Panc1 (cell line): ENCODE data around the gene WNT2. TPM values are rescaled to one million over a fixed set of nuclear protein-coding genes. Genes with fewer than 3 reads are reported as not detected.

Experiments
- ATAC-seq: fragments of 200-7000 bp; cut with Tn5 transposase; 2 replicates; pipeline ENCODE4 v1.9.1; 2020; ENCODE audit warnings: mild to moderate bottlenecking, moderate library complexity
- BruUV-seq: library from RNA; stranded (reverse); fragments of 400-500 nt; replicated peaks from 2 replicates; lab custom pipeline; 2021; lab: Mats Ljungman, UMichigan
- CTCF ChIA-PET: fragments of 300-600 bp; sonication (Branson Sonifier 250); formaldehyde crosslinking; loops from one replicate; lab custom pipeline; 2022; ENCODE audit warnings: antibody characterized with exemption; lab: Charles Lee
- POLR2A ChIA-PET: fragments of 300-600 bp; sonication (Branson Sonifier 250); formaldehyde crosslinking; loops from one replicate; lab custom pipeline; 2022; ENCODE audit warnings: antibody characterized with exemption; lab: Charles Lee
- DNase-seq: peaks from one replicate; pipeline ENCODE4 v3.0.0-alpha.2; 2010; ENCODE audit warnings: low read depth, low spot score
- H3K27ac ChIP-seq: 2 replicates; pipeline ENCODE4 v1.5.1; 2011; ENCODE audit warnings: mild to moderate bottlenecking, low read length, inconsistent platforms
- H3K27me3 ChIP-seq: fragments of 200-500 bp; sonication (Bioruptor generic); 2 replicates; pipeline ENCODE4 v1.6.0; 2014; ENCODE audit warnings: low read length, inconsistent platforms; ENCODE audit not compliant: control insufficient read depth, insufficient read depth
- H3K36me3 ChIP-seq: fragments of 200-500 bp; sonication (Bioruptor generic); 2 replicates; pipeline ENCODE4 v1.5.1; 2014; ENCODE audit warnings: inconsistent platforms, mild to moderate bottlenecking, low read length, moderate library complexity; ENCODE audit not compliant: control insufficient read depth, insufficient read depth
- H3K4me1 ChIP-seq: 2 replicates; pipeline ENCODE4 v1.5.1; 2011; ENCODE audit warnings: inconsistent platforms, mild to moderate bottlenecking, low read length, moderate library complexity; ENCODE audit not compliant: control insufficient read depth, insufficient read depth
- H3K4me3 ChIP-seq, 2 experiments: 2 replicates each; pipeline ENCODE4 v1.5.1; 2011 to 2012; ENCODE audit warnings: low read depth in 2 of 2, low read length in 2 of 2, mild to moderate bottlenecking in 2 of 2, inconsistent platforms in 1 of 2, moderate library complexity in 1 of 2
- H3K9me3 ChIP-seq: fragments of 200-500 bp; sonication (Bioruptor generic); 2 replicates; pipeline ENCODE4 v1.5.1; 2014; ENCODE audit warnings: low read depth, mild to moderate bottlenecking, inconsistent platforms, low read length, moderate library complexity; ENCODE audit not compliant: control insufficient read depth, insufficient read depth
- CTCF ChIP-seq: fragments of 450-650 bp; IDR thresholded peaks from 2 replicates; pipeline ENCODE4 v1.5.1; 2017; ENCODE audit warnings: mild to moderate bottlenecking
- POLR2AphosphoS5 ChIP-seq: IDR thresholded peaks from 2 replicates; pipeline ENCODE4 v1.6.1; 2012; ENCODE audit warnings: mild to moderate bottlenecking, low read depth, low read length, moderate library complexity
- SIN3A ChIP-seq: IDR thresholded peaks from 2 replicates; pipeline ENCODE4 v1.6.1; 2012; ENCODE audit warnings: low read depth, mild to moderate bottlenecking, low read length, moderate library complexity, borderline replicate concordance; ENCODE audit not compliant: insufficient read depth
- TCF7L2 ChIP-seq: IDR thresholded peaks from 2 replicates; pipeline ENCODE4 v1.6.1; 2011; ENCODE audit warnings: mild to moderate bottlenecking, low read depth, low read length, inconsistent platforms
- in situ Hi-C: cut with HindIII; loops from 2 replicates; pipeline ENCODE4 v1.10.0; 2016; ENCODE audit warnings: low sequenced_read_pairs, low pct_unique_long_range_greater_than_20kb
- intact Hi-C: fragments of 100-400 bp; cut with micrococcal nuclease; formaldehyde crosslinking; loops from one replicate; pipeline ENCODE4 v1.10.0; 2022; ENCODE audit not compliant: unreplicated experiment
- total RNA-seq: library from RNA; stranded (reverse); gene quantifications from one replicate; pipeline ENCODE4 v1.2.1, GENCODE V29; 2021; ENCODE audit not compliant: unreplicated experiment
- TF ChIP-seq, protein P1 (sequence below), 2 experiments: IDR thresholded peaks; 2 replicates each; pipeline ENCODE4 v1.6.1; 2011 to 2012; ENCODE audit warnings: low read depth in 2 of 2, control low read depth in 1 of 2, low read length in 1 of 2, mild to moderate bottlenecking in 1 of 2, moderate library complexity in 1 of 2; ENCODE audit not compliant: insufficient read depth in 1 of 2

The WNT2 gene
- total RNA-seq, 1 experiment from 2014 or later = not detected

DNA sequence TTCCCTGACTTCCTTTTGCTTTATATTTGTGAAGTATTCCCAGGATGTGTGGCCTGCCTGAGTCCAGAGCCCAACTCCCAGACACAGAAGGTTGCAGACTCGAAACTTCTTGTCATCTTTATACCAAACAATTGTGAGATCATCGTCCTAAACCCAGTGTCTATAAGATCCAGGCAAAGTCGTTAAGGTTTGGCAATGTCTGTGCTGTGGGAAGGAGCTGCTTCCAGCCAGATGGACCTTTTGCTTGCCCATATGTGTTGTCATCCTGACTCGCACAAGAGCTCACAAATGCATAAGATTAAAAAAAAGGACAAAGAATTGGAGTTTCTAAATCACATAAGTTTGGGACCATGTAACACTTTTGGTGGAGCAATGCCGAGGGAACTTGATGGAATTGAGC is 37.0 kb downstream of the WNT2 start:
- in situ Hi-C loops = no loop called here
- no peak overlapping the region for H3K4me3 ChIP-seq
- ATAC-seq (no peak), DNase-seq (no peak)
- no peaks in the 10 kb centered on the region for H3K36me3 ChIP-seq
- TF ChIP-seq SIN3A (no peak), POLR2AphosphoS5 (no peak), CTCF (no peak), TCF7L2 (no peak)
- TF ChIP-seq, protein P1, sequence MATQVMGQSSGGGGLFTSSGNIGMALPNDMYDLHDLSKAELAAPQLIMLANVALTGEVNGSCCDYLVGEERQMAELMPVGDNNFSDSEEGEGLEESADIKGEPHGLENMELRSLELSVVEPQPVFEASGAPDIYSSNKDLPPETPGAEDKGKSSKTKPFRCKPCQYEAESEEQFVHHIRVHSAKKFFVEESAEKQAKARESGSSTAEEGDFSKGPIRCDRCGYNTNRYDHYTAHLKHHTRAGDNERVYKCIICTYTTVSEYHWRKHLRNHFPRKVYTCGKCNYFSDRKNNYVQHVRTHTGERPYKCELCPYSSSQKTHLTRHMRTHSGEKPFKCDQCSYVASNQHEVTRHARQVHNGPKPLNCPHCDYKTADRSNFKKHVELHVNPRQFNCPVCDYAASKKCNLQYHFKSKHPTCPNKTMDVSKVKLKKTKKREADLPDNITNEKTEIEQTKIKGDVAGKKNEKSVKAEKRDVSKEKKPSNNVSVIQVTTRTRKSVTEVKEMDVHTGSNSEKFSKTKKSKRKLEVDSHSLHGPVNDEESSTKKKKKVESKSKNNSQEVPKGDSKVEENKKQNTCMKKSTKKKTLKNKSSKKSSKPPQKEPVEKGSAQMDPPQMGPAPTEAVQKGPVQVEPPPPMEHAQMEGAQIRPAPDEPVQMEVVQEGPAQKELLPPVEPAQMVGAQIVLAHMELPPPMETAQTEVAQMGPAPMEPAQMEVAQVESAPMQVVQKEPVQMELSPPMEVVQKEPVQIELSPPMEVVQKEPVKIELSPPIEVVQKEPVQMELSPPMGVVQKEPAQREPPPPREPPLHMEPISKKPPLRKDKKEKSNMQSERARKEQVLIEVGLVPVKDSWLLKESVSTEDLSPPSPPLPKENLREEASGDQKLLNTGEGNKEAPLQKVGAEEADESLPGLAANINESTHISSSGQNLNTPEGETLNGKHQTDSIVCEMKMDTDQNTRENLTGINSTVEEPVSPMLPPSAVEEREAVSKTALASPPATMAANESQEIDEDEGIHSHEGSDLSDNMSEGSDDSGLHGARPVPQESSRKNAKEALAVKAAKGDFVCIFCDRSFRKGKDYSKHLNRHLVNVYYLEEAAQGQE (IDR thresholded peaks at IDR 0.05; ENCODE audit: insufficient read depth in 1 of 2, low read depth in 2 of 2, low read length in 1 of 2) = no peak
- ChIA-PET POLR2A (no interaction called here), CTCF (no interaction called here)
- H3K4me1 ChIP-seq = no peaks in the 10 kb centered on the region
- intact Hi-C loops = no loop called here
- no TSS peak for BruUV-seq
- no peaks in the 10 kb centered on the region for H3K27me3 ChIP-seq
- H3K27ac ChIP-seq = no peak overlapping the region
- H3K9me3 ChIP-seq = no peaks in the 10 kb centered on the region

- Histone ChIP-seq H3K36me3 (no peaks in the 10 kb centered on the region), H3K27ac (no peak overlapping the region), H3K4me3 (no peak overlapping the region), H3K4me1 (no peaks in the 10 kb centered on the region), H3K27me3 (no peaks in the 10 kb centered on the region), H3K9me3 (no peaks in the 10 kb centered on the region)
- no peak for TF ChIP-seq CTCF
- TF ChIP-seq POLR2AphosphoS5 = no peak
- no peak for TF ChIP-seq TCF7L2
- TF ChIP-seq SIN3A = no peak
- TF ChIP-seq, protein P1 (IDR thresholded peaks at IDR 0.05; ENCODE audit: insufficient read depth in 1 of 2, low read depth in 2 of 2, low read length in 1 of 2) = no peak
- in situ Hi-C loops (no loop called here), intact Hi-C loops (no loop called here)
- no TSS peak for BruUV-seq
- ChIA-PET POLR2A (no interaction called here), CTCF (no interaction called here)
- ATAC-seq (no peak), DNase-seq (no peak)
Observed at GRCh38 chr7:117284692-117285091, 38.2 kb downstream of the WNT2 start.
